ENCODE results near the gene C22orf39.

- TF ChIP-seq, protein P1, sequence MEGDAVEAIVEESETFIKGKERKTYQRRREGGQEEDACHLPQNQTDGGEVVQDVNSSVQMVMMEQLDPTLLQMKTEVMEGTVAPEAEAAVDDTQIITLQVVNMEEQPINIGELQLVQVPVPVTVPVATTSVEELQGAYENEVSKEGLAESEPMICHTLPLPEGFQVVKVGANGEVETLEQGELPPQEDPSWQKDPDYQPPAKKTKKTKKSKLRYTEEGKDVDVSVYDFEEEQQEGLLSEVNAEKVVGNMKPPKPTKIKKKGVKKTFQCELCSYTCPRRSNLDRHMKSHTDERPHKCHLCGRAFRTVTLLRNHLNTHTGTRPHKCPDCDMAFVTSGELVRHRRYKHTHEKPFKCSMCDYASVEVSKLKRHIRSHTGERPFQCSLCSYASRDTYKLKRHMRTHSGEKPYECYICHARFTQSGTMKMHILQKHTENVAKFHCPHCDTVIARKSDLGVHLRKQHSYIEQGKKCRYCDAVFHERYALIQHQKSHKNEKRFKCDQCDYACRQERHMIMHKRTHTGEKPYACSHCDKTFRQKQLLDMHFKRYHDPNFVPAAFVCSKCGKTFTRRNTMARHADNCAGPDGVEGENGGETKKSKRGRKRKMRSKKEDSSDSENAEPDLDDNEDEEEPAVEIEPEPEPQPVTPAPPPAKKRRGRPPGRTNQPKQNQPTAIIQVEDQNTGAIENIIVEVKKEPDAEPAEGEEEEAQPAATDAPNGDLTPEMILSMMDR (conservative IDR thresholded peaks at IDR 0.05 in 1 of 2, IDR thresholded peaks at IDR 0.05 in 1 of 2; ENCODE audit: extremely low read depth in 1 of 2, insufficient read depth in 1 of 2, low read depth in 1 of 2, low read length in 2 of 2) = peak; percentile 14 to 35
- TF ChIP-seq EZH2 (IDR thresholded peaks at IDR 0.05; ENCODE audit: borderline replicate concordance, low read length) = no peak
Measured at GRCh38 chr22:19473578-19473977, 26.1 kb upstream of the C22orf39 start.

Data from mammary epithelial cell (primary cell).